Measurements from ENCODE around the gene TAF11. TPM values are rescaled to one million over a fixed set of nuclear protein-coding genes. Genes with fewer than 3 reads are reported as not detected.
A peak's percentile ranks its signal among the peaks of the same experiment; 100 is the strongest.
"Not testable (repeated sequence)": the region's sequence is repeated elsewhere in the genome, so short reads cannot be mapped to it uniquely, and the experiment has no call there.

TAF11 gene
- total RNA-seq, 2 experiments from 2014 or later: 38.5 to 39.3 TPM

GRCh38 chr6:34860776-34861175, 27.1 kb downstream of the TAF11 start:
- peaks cover 17% of the 10 kb centered on the region for H3K36me3 Mint-ChIP-seq
- no peaks in the 10 kb centered on the region for H3K4me1 Mint-ChIP-seq
- no peaks in the 10 kb centered on the region for H3K27me3 Mint-ChIP-seq
- H3K4me3 Mint-ChIP-seq: no peak overlapping the region
- no peak for DNase-seq
- H3K9me3 Mint-ChIP-seq: no peaks in the 10 kb centered on the region
- H3K27ac Mint-ChIP-seq: no peak overlapping the region

GRCh38 chr6:34859951-34860350, 27.9 kb downstream of the TAF11 start:
- no peaks in the 10 kb centered on the region for H3K9me3 Mint-ChIP-seq
- H3K27ac Mint-ChIP-seq: no peak overlapping the region
- no peak for DNase-seq
- no peaks in the 10 kb centered on the region for H3K27me3 Mint-ChIP-seq
- no peaks in the 10 kb centered on the region for H3K4me1 Mint-ChIP-seq
- H3K4me3 Mint-ChIP-seq: no peak overlapping the region
- H3K36me3 Mint-ChIP-seq: peaks cover 17% of the 10 kb centered on the region

GRCh38 chr6:34858681-34859080, 29.2 kb downstream of the TAF11 start:
- DNase-seq: no peak
- peaks cover 17% of the 10 kb centered on the region for H3K36me3 Mint-ChIP-seq
- H3K4me3 Mint-ChIP-seq: no peak overlapping the region
- H3K27ac Mint-ChIP-seq: no peak overlapping the region
- H3K9me3 Mint-ChIP-seq: no peaks in the 10 kb centered on the region
- no peaks in the 10 kb centered on the region for H3K4me1 Mint-ChIP-seq
- no peaks in the 10 kb centered on the region for H3K27me3 Mint-ChIP-seq

- H3K4me3 Mint-ChIP-seq: no peak overlapping the region
- no peak overlapping the region for H3K27ac Mint-ChIP-seq
- no peaks in the 10 kb centered on the region for H3K27me3 Mint-ChIP-seq
- H3K9me3 Mint-ChIP-seq: no peaks in the 10 kb centered on the region
- H3K36me3 Mint-ChIP-seq: peaks cover 17% of the 10 kb centered on the region
- no peak for DNase-seq
- peaks cover 2% of the 10 kb centered on the region for H3K4me1 Mint-ChIP-seq
These were observed 32.4 kb downstream of the TAF11 start for GRCh38 chr6:34855463-34855862.

GRCh38 chr6:34852406-34853085, 35.3 kb downstream of the TAF11 start:
- no peak for DNase-seq
- peaks cover 2% of the 10 kb centered on the region for H3K4me1 Mint-ChIP-seq
- H3K36me3 Mint-ChIP-seq: peaks cover 14% of the 10 kb centered on the region
- no peaks in the 10 kb centered on the region for H3K9me3 Mint-ChIP-seq
- H3K4me3 Mint-ChIP-seq: no peak overlapping the region
- H3K27ac Mint-ChIP-seq: no peak overlapping the region
- H3K27me3 Mint-ChIP-seq: no peaks in the 10 kb centered on the region

- Mint-ChIP-seq H3K36me3 (peaks cover 14% of the 10 kb centered on the region), H3K4me1 (peaks cover 2% of the 10 kb centered on the region), H3K27me3 (no peaks in the 10 kb centered on the region), H3K9me3 (no peaks in the 10 kb centered on the region), H3K4me3 (no peak overlapping the region), H3K27ac (no peak overlapping the region)
- DNase-seq: no peak
These were observed 36.5 kb downstream of the TAF11 start for GRCh38 chr6:34851361-34851760.

- not testable (repeated sequence) for H3K27ac Mint-ChIP-seq, H3K4me3 Mint-ChIP-seq, H3K36me3 Mint-ChIP-seq, H3K27me3 Mint-ChIP-seq, DNase-seq, H3K9me3 Mint-ChIP-seq, H3K4me1 Mint-ChIP-seq
These were observed 38.8 kb downstream of the TAF11 start for GRCh38 chr6:34849066-34849465.

- DNase-seq: no peak
- no peak overlapping the region for H3K4me3 Mint-ChIP-seq
- peaks cover 16% of the 10 kb centered on the region for H3K36me3 Mint-ChIP-seq
- peak overlapping the region; percentile 34 for H3K27ac Mint-ChIP-seq
- H3K4me1 Mint-ChIP-seq: no peaks in the 10 kb centered on the region
- H3K27me3 Mint-ChIP-seq: no peaks in the 10 kb centered on the region
- no peaks in the 10 kb centered on the region for H3K9me3 Mint-ChIP-seq
These were observed 48.0 kb downstream of the TAF11 start for GRCh38 chr6:34839666-34840352.

GRCh38 chr6:34837528-34837927, 50.3 kb downstream of the TAF11 start:
- Mint-ChIP-seq H3K27me3 (no peaks in the 10 kb centered on the region), H3K36me3 (peaks cover 17% of the 10 kb centered on the region), H3K27ac (no peak overlapping the region), H3K9me3 (no peaks in the 10 kb centered on the region), H3K4me3 (no peak overlapping the region), H3K4me1 (no peaks in the 10 kb centered on the region)
- DNase-seq: no peak

GRCh38 chr6:34836451-34836850, 51.4 kb downstream of the TAF11 start:
- Mint-ChIP-seq H3K36me3 (peaks cover 17% of the 10 kb centered on the region), H3K27me3 (no peaks in the 10 kb centered on the region), H3K27ac (no peak overlapping the region), H3K4me3 (no peak overlapping the region), H3K9me3 (no peaks in the 10 kb centered on the region), H3K4me1 (no peaks in the 10 kb centered on the region)
- no peak for DNase-seq

- Mint-ChIP-seq H3K27ac (no peak overlapping the region), H3K4me3 (no peak overlapping the region), H3K4me1 (no peaks in the 10 kb centered on the region), H3K36me3 (peaks cover 19% of the 10 kb centered on the region), H3K9me3 (no peaks in the 10 kb centered on the region), H3K27me3 (no peaks in the 10 kb centered on the region)
- no peak for DNase-seq
These were observed 51.8 kb downstream of the TAF11 start for GRCh38 chr6:34836008-34836407.

- Mint-ChIP-seq H3K27me3 (no peaks in the 10 kb centered on the region), H3K4me3 (no peak overlapping the region), H3K36me3 (peaks cover 19% of the 10 kb centered on the region), H3K27ac (no peak overlapping the region), H3K9me3 (no peaks in the 10 kb centered on the region), H3K4me1 (no peaks in the 10 kb centered on the region)
- DNase-seq: no peak
These were observed 52.9 kb downstream of the TAF11 start for GRCh38 chr6:34834789-34835518.

- Mint-ChIP-seq H3K4me1 (no peaks in the 10 kb centered on the region), H3K27me3 (no peaks in the 10 kb centered on the region), H3K36me3 (peaks cover 12% of the 10 kb centered on the region), H3K27ac (no peak overlapping the region), H3K4me3 (no peak overlapping the region), H3K9me3 (no peaks in the 10 kb centered on the region)
- no peak for DNase-seq
These were observed 54.9 kb downstream of the TAF11 start for GRCh38 chr6:34832942-34833341.

GRCh38 chr6:34829137-34829536, 58.7 kb downstream of the TAF11 start:
- H3K36me3 Mint-ChIP-seq: peaks cover 8% of the 10 kb centered on the region
- no peak overlapping the region for H3K27ac Mint-ChIP-seq
- no peaks in the 10 kb centered on the region for H3K9me3 Mint-ChIP-seq
- H3K4me1 Mint-ChIP-seq: no peaks in the 10 kb centered on the region
- no peak overlapping the region for H3K4me3 Mint-ChIP-seq
- H3K27me3 Mint-ChIP-seq: no peaks in the 10 kb centered on the region
- DNase-seq: no peak

All from activated naive CD8-positive, alpha-beta T cell treated with anti-CD3 and anti-CD28 coated beads for 36 hours (primary cell).